HepG2 (cell line): ENCODE results near the gene CCDC88B. TPM values are rescaled to one million over a fixed set of nuclear protein-coding genes. Genes with fewer than 3 reads are reported as not detected.
A peak's percentile ranks its signal among the peaks of the same experiment; 100 is the strongest.

Experiments
- AKAP8 ChIP-seq: sonication (generic); formaldehyde crosslinking; IDR thresholded peaks from 2 replicates; pipeline ENCODE4 v1.5.1; 2020; ENCODE audit warnings: mild to moderate bottlenecking, missing genetic modification reagents
- DMAP1 ChIP-seq: IDR thresholded peaks from 2 replicates; pipeline ENCODE4 v1.6.1; 2016
- HMGXB3 ChIP-seq: sonication (generic); formaldehyde crosslinking; IDR thresholded peaks from 2 replicates; pipeline ENCODE4 v1.4.0; 2020; ENCODE audit warnings: missing genetic modification reagents, borderline replicate concordance
- HNRNPUL1 ChIP-seq: fragments of 200-400 bp; formaldehyde crosslinking; IDR thresholded peaks from 2 replicates; pipeline ENCODE4 v1.6.1; 2017; ENCODE audit warnings: low read depth, mild to moderate bottlenecking, low read length, moderate library complexity
- JARID2 ChIP-seq: sonication (generic); formaldehyde crosslinking; IDR thresholded peaks from 2 replicates; pipeline ENCODE4 v1.8.1; 2023; ENCODE audit warnings: missing genetic modification reagents, inconsistent platforms; ENCODE audit not compliant: insufficient replicate concordance
- JUN ChIP-seq: sonication (generic); formaldehyde crosslinking; IDR thresholded peaks from 2 replicates; pipeline ENCODE4 v1.4.0; 2020; ENCODE audit warnings: mild to moderate bottlenecking, missing genetic modification reagents
- MXD3 ChIP-seq: IDR thresholded peaks from 2 replicates; pipeline ENCODE4 v1.6.1; 2016; ENCODE audit warnings: mild to moderate bottlenecking, missing biosample characterization, missing genetic modification reagents
- PHF21A ChIP-seq: sonication (generic); formaldehyde crosslinking; IDR thresholded peaks from 2 replicates; pipeline ENCODE4 v1.5.0; 2020; ENCODE audit warnings: mild to moderate bottlenecking, missing genetic modification reagents
- RFX5 ChIP-seq: IDR thresholded peaks from 2 replicates; pipeline ENCODE4 v1.6.1; 2011; ENCODE audit warnings: low read depth, low read length, improper control_type of control experiment
- SP4 ChIP-seq: sonication (generic); formaldehyde crosslinking; IDR thresholded peaks from 2 replicates; pipeline ENCODE4 v1.8.1; 2023; ENCODE audit warnings: mild to moderate bottlenecking, missing genetic modification reagents
- ZNF687 ChIP-seq: sonication (generic); formaldehyde crosslinking; IDR thresholded peaks from 2 replicates; pipeline ENCODE4 v1.5.1; 2020; ENCODE audit warnings: mild to moderate bottlenecking, missing genetic modification reagents, moderate library complexity
- ZNF7 ChIP-seq: IDR thresholded peaks from 2 replicates; pipeline ENCODE4 v1.6.1; 2016; ENCODE audit warnings: missing biosample characterization, missing genetic modification reagents
- ZNF704 ChIP-seq: sonication (generic); formaldehyde crosslinking; IDR thresholded peaks from 2 replicates; pipeline ENCODE4 v1.8.1; 2023; ENCODE audit warnings: mild to moderate bottlenecking, inconsistent platforms, moderate library complexity, missing genetic modification reagents, borderline replicate concordance
- ZNF740 ChIP-seq: sonication (generic); formaldehyde crosslinking; IDR thresholded peaks from 2 replicates; pipeline ENCODE4 v1.4.0; 2020; ENCODE audit warnings: missing genetic modification reagents
- ZNF770 ChIP-seq: sonication (generic); formaldehyde crosslinking; IDR thresholded peaks from 2 replicates; pipeline ENCODE4 v1.5.0; 2020; ENCODE audit warnings: mild to moderate bottlenecking, missing genetic modification reagents
- polyA plus RNA-seq, 8 experiments: library from polyadenylated mRNA; depleted of rRNA in 3 of 8; stranded (reverse) in 7 of 8; unstranded in 1 of 8; fragments of >200 nt; fragmentation: Illumina TruSeq in 4 of 8; extraction: Trizol in 4 of 8; gene quantifications; 2 replicates each; pipeline versions ENCODE4 v1.2.1 to v1.2.3, GENCODE V29; 2011 to 2016; ENCODE audit warnings: low read depth in 4 of 8, missing spikeins in 1 of 8, mixed read lengths in 1 of 8; ENCODE audit not compliant: insufficient read depth in 1 of 8
- total RNA-seq, 5 experiments: library from RNA; depleted of rRNA; stranded (reverse); fragments of >200 nt; fragmentation: Illumina TruSeq; extraction: Trizol; gene quantifications; 2 replicates each; pipeline ENCODE4 v1.2.3, GENCODE V29; 2016; ENCODE audit warnings: low read depth in 1 of 5

CCDC88B gene
- total and polyA plus RNA-seq, 2 of the 13 experiments (the other 11 are each of a cell fraction or from before 2014, with no cell fraction given) = 3.6 to 4.8 TPM

- TF ChIP-seq ZNF687 (CRISPR knock-in tag) (peak; percentile 82), AKAP8 (CRISPR knock-in tag) (peak; percentile 61; the same call in 1 of the 2 replicates), HNRNPUL1 (no peak), ZNF740 (no peak), ZNF7 (CRISPR knock-in tag) (no peak), DMAP1 (CRISPR knock-in tag) (peak; percentile 67), MXD3 (peak; percentile 53), SP4 (CRISPR knock-in tag) (peak; percentile 59), ZNF704 (0 out of 2 replicates have a peak, but pooled peaks have one; percentile 46), ZNF770 (CRISPR knock-in tag) (peak; percentile 52; the same call in 1 of the 2 replicates), RFX5 (no peak), JUN (CRISPR knock-in tag) (no peak), JARID2 (CRISPR knock-in tag) (no peak), HMGXB3 (CRISPR knock-in tag) (peak; percentile 45; the same call in 1 of the 2 replicates), PHF21A (CRISPR knock-in tag) (peak; percentile 62)
These were observed 34.1 kb upstream of the CCDC88B start (continued) for GRCh38 chr11:64305691-64306562.
